ENCODE data around the gene PGM2L1. TPM values are rescaled to one million over a fixed set of nuclear protein-coding genes. Genes with fewer than 3 reads are reported as not detected.
A peak's percentile ranks its signal among the peaks of the same experiment; 100 is the strongest.

The PGM2L1 gene
- total RNA-seq, 2 donors from 2014 or later: 0.66 to 5.2 TPM

DNA sequence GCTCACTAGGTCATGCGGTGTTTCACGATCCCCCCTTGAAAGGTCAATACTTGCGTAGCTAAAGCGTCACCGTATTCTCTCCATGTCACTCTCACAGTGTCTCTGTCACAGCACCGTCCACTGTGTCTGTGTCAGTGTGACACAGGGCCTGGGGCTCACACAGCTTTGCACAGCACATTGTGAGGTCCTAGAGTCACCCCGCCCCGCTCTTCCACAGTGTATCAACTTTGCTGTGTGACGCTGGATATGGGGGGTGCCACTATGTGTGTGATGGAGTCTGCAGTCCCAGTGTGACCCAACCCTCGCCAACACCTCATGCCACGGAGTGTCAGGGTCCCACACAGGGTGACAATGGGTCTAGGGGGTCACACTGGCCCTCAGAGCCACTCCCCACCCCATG, 87.4 kb downstream of the PGM2L1 start:
- TF ChIP-seq POLR2A (IDR thresholded peaks at IDR 0.05): no peak
- Histone ChIP-seq H3K27ac (no peak overlapping the region), H3K9me3 (no peaks in the 10 kb centered on the region), H3K27me3 (no peaks in the 10 kb centered on the region), H3K4me3 (no peak overlapping the region), H3K4me1 (peaks cover 11% of the 10 kb centered on the region), H3K36me3 (replicated peaks in 1 of 2; ENCODE audit: insufficient read depth in 1 of 2, low read depth in 2 of 2) (no peaks in the 10 kb centered on the region)
- WGBS, 2 donors: 65 to 79% methylated on average over 9 to 11 of the region's 11 CpGs
- DNase-seq: no peak
- no peak for ATAC-seq
- intact Hi-C loops (cut with DNase I): no loop called here

DNA sequence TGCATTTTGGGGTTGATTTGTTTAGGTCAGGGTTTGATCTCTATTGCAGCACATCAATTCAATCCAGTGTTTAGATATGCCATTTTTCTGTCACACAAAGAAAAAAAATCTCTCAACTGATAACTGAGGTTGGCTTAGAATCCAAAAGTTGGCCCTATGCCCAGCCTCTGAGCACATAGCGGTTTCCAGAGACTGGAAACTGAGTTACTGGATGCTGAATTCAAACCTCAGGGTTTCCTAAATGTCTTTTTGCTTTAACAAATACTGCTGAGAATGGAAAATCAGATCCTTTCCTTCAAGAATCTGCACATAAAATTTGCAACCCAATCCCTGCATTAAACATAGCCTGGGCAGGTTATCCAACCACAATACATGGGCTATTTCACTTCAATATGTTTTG, 90.8 kb downstream of the PGM2L1 start:
- H3K27ac ChIP-seq: no peak overlapping the region
- H3K4me1 ChIP-seq: peaks cover 11% of the 10 kb centered on the region
- intact Hi-C loops (cut with DNase I): no loop called here
- WGBS, 2 donors: 8 to 13% methylated on average over 1 of the region's 1 CpG
- ATAC-seq: no peak
- no peaks in the 10 kb centered on the region for H3K9me3 ChIP-seq
- no peak overlapping the region for H3K4me3 ChIP-seq
- peak in 3 of 4 donors; percentile 17 to 33 (median 21) for DNase-seq
- H3K36me3 ChIP-seq (replicated peaks in 1 of 2; ENCODE audit: insufficient read depth in 1 of 2, low read depth in 2 of 2): no peaks in the 10 kb centered on the region
- TF ChIP-seq POLR2A (IDR thresholded peaks at IDR 0.05): no peak
- TF ChIP-seq, protein P1, sequence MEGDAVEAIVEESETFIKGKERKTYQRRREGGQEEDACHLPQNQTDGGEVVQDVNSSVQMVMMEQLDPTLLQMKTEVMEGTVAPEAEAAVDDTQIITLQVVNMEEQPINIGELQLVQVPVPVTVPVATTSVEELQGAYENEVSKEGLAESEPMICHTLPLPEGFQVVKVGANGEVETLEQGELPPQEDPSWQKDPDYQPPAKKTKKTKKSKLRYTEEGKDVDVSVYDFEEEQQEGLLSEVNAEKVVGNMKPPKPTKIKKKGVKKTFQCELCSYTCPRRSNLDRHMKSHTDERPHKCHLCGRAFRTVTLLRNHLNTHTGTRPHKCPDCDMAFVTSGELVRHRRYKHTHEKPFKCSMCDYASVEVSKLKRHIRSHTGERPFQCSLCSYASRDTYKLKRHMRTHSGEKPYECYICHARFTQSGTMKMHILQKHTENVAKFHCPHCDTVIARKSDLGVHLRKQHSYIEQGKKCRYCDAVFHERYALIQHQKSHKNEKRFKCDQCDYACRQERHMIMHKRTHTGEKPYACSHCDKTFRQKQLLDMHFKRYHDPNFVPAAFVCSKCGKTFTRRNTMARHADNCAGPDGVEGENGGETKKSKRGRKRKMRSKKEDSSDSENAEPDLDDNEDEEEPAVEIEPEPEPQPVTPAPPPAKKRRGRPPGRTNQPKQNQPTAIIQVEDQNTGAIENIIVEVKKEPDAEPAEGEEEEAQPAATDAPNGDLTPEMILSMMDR (IDR thresholded peaks at IDR 0.05): no peak
- H3K27me3 ChIP-seq: no peaks in the 10 kb centered on the region

DNA sequence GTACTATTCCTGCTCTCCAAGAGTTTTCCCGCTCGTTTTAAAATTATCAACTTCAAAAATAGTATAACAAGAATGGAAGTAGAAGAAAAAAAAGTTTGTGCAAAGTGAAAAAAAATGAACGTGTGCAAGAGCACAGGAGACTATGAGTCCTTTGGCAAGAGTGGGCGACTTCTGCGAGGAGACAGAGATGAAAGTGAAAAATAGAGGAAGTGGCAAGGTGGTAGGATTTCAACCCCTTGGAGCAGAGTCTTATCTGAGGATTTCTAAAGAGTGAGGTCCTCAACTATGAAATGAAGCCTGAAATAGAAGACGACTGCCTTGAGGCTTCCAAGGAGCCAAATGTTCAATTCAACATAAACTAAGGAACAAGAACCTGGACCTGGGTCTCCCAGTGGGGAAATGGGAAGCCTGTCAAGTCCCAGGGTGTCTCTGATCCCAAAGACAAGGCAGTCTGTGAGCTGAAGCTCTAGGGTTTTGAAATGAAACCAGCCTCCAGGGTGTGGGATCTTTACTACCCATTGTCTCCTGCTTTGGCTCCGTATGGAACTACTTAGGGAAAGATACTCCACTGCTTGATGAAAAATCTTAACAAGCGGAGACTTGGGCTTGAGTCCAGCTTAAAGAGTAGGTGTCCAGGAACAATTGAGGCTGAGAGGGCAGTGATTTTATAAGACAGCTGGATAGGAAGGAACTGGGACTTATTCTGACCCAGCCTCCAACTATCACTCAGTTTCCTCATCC, 91.6 kb downstream of the PGM2L1 start:
- Histone ChIP-seq H3K9me3 (no peaks in the 10 kb centered on the region), H3K4me3 (no peak overlapping the region), H3K27me3 (no peaks in the 10 kb centered on the region), H3K4me1 (peaks cover 8% of the 10 kb centered on the region), H3K36me3 (replicated peaks in 1 of 2; ENCODE audit: insufficient read depth in 1 of 2, low read depth in 2 of 2) (no peaks in the 10 kb centered on the region), H3K27ac (no peak overlapping the region)
- TF ChIP-seq, protein P1 (IDR thresholded peaks at IDR 0.05): no peak
- no peak for TF ChIP-seq POLR2A (IDR thresholded peaks at IDR 0.05)
- DNase-seq: no peak
- 66 to 73% methylated on average over 8 of the region's 8 CpGs for WGBS, 2 donors
- ATAC-seq: no peak
- intact Hi-C loops (cut with DNase I): no loop called here

DNA sequence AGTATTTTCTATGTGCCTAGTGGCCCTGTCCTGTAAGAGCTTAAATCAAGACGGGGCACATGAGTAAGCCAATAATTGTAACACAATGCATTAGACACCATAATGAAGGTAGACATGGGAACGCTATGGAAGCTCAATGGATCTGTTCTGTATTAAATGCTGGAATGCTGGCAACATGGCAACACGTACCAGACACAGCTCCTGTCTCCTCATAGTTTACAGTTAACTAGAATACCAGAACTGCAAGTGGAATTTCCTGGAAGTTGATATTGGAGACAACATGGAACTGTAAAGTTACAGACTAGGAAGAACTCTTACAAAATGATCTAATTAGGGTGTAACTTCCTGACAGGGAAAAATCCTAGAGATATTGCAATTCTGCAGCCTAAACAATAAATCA, 99.2 kb downstream of the PGM2L1 start:
- Histone ChIP-seq H3K36me3 (replicated peaks in 1 of 2; ENCODE audit: insufficient read depth in 1 of 2, low read depth in 2 of 2) (no peaks in the 10 kb centered on the region), H3K9me3 (no peaks in the 10 kb centered on the region), H3K27ac (no peak overlapping the region), H3K4me3 (no peak overlapping the region), H3K4me1 (no peaks in the 10 kb centered on the region), H3K27me3 (no peaks in the 10 kb centered on the region)
- ATAC-seq: no peak
- TF ChIP-seq POLR2A (IDR thresholded peaks at IDR 0.05): no peak
- TF ChIP-seq, protein P1 (IDR thresholded peaks at IDR 0.05): no peak
- no peak for DNase-seq
- 87 to 94% methylated on average over 3 of the region's 3 CpGs for WGBS, 2 donors
- intact Hi-C loops (cut with DNase I): no loop called here

DNA sequence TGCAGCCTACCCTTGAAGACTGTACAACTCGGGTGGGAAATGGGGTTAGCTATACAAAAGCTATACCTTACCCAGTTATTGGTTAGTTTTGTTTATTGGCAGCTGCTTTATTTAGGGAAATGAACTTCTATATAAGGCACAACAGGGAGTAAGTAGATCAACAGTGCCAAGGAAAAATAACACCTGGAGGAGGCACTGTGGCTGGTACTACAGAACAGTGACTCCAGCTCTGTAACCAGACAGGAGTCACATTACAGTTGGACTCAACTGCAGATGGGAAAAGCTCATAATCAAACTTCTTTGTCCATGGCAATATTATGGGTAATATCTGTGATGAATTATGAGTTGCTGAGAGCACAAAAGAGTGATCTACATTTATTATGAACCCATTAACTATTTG, 100.7 kb downstream of the PGM2L1 start:
- ATAC-seq: no peak
- WGBS, 2 donors: 90 to 94% methylated on average over 1 of the region's 1 CpG
- Histone ChIP-seq H3K4me1 (no peaks in the 10 kb centered on the region), H3K27ac (no peak overlapping the region), H3K4me3 (no peak overlapping the region), H3K9me3 (no peaks in the 10 kb centered on the region), H3K36me3 (replicated peaks in 1 of 2; ENCODE audit: insufficient read depth in 1 of 2, low read depth in 2 of 2) (no peaks in the 10 kb centered on the region), H3K27me3 (no peaks in the 10 kb centered on the region)
- TF ChIP-seq POLR2A (IDR thresholded peaks at IDR 0.05): no peak
- TF ChIP-seq, protein P1 (IDR thresholded peaks at IDR 0.05): no peak
- intact Hi-C loops (cut with DNase I): no loop called here
- peak in 1 of 4 donors; percentile 16 for DNase-seq
